NCI-H82 treated with DMSO at 0.1 percent for 48 hours (cell line): ENCODE data around the gene COTL1.

Experiments
- DNase-seq: peaks from one replicate; lab custom pipeline; 2025; ENCODE audit not compliant: unreplicated experiment; lab: John Stamatoyannopoulos, UW

COTL1 gene

GRCh38 chr16:84555418-84556196 is 62.3 kb downstream of the COTL1 start:
- no peak for DNase-seq

DNA sequence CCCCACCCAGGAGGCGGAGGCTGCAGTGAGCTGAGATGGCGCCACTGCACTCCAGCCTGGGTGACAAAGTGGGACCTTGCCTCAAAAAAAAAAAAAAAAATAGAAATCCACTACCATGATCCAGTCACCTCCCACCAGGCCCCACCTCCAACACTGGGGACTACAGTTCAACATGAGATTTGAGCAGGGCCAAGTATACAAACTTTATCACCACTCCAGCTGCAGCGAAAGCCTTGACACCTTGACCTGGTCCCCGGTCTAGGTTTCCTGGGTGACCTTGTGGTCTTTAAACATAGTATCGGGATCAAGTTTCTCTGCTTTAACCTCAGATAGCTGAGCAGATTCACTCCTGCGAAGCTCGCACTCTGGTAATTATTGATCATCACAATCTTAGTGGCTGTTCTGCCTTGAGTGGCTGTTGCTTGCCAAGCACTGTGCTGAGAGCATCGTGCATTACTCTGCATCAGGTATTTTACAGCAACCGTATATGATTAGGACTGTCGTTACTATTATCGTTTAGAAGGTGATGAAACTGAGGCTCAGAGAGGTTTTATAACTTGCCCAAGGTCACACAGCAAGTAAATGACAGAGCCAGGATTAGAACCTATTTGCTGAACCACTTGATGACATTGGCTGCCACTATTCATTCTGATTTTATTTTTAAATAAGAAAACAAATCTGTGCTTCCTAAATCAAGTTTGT is 63.1 kb downstream of the COTL1 start:
- no peak for DNase-seq

DNA sequence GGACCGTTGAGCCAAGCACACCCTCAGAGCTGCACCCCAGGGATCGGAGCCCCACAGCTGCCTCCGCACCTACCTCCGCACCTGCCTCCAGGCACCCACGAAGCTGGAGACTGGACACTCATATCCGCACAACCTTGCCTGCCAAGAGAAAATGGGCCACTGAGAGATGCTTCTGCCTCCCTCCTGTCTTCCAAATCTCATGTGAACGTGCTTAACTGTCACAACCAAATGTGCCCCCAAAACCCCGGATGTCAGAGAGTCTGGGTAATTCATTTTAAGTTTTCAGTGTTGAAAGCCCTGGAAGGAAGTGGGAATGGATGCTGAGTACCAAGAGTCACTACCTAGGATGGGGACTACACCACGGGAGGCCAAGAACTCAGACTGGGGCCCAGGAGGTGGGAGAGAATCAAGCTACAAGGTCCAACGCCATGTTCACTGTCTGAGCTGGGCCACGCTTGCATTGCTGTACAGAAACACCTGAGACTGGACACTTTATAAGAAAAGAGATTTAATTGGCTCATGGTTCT is 63.9 kb downstream of the COTL1 start:
- DNase-seq: no peak

- DNase-seq: no peak
These were observed 65.7 kb downstream of the COTL1 start for GRCh38 chr16:84552135-84552534.

GRCh38 chr16:84550096-84550495 is 67.8 kb downstream of the COTL1 start:
- no peak for DNase-seq

- no peak for DNase-seq
These were observed 68.7 kb downstream of the COTL1 start for GRCh38 chr16:84548971-84549844.

- no peak for DNase-seq
These were observed 69.4 kb downstream of the COTL1 start for GRCh38 chr16:84548508-84548907.

DNA sequence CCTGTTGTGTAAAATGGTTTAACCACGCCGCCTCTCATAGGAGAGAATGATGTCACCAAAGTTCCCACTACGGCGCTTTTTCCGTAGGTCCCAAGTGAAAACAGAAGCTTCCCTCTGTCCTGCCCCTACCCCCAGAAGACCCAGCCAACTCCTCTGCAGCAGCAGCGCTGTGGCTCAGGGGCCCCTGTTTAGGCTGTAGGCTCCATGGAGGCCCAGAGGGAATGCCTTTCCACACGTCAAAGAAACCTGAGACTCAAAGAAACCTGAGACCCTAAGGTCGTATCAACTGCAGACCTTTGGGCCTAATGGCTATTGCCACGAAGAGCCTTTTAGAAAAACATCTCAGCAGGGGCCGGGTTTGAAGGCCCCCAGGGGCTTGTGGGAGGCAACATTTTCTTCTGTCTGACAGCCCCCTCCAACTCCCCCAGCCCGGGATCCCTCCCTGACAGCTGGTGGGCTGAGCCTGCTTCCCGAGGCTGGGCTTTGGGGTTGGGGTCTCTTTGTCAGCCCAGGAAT is 70.3 kb downstream of the COTL1 start:
- no peak for DNase-seq

DNA sequence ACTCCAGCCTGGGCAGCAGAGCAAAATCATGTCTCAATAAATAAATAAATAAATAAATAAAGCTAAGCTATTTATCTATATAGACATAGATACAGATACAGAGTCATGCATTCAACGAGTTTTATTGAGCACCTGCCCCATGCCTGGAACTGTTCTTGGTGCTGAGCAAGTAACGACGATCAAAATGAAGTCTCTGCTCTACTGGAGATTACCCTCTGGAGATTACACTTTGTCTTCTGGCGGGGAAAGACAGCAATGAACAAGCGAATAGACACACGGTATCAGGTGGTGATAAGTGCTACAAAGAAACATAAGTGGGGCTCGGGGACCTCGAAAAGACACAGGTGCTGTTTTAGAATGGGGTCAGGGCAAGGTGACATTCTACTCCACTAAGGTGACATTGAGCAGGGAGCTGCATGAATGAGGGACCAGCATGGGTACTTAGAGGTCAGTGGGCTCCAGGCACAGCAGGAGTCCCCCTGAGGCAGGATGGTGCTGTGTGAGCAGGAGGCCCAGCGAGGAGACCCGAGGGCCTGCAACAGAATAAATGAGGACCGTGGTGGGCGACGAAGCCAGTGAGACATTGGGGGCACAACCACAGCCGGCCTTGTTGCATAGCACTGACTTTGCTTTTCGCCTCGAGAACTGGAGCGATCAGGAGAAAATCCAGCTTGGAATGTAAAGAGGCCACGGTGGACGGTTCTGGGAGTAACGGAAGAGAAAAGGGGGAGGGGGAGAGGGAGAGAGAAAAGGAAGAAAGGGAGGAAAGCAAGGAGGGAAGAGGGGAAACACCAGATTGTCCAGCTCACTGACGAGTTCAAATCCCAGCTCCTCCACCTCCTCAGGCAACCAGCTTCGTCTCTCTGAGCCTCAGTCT is 71.0 kb downstream of the COTL1 start:
- no peak for DNase-seq

DNA sequence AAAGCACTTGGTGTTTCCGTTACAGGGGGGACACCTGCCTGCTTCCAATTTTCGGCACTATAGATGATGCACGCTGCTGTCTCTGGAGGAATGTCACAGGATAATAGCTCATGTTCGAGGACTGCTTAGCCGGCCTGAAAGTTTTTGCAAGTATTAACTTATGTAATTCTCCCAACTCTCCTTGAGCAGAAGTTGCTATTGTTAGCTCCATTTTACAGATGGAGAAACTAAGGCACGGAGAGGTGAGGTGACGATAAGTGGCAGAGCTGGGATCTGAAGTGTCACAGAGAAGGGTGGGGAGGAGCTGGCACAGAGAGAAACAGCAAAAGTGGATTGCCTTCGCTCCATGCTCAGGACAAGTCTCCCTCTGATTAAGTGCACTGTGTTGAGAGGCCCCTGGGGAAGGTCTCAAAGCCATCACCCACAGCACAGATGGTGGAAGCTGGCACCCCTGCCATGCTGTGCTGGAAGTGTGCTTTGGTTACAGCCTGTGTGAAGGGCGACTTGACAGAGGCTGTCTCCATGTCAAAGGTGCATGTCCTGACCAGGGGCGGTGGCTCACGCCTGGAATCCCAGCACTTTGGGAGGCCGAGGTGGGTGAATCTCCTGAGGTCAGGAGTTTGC is 72.7 kb downstream of the COTL1 start:
- DNase-seq: no peak

DNA sequence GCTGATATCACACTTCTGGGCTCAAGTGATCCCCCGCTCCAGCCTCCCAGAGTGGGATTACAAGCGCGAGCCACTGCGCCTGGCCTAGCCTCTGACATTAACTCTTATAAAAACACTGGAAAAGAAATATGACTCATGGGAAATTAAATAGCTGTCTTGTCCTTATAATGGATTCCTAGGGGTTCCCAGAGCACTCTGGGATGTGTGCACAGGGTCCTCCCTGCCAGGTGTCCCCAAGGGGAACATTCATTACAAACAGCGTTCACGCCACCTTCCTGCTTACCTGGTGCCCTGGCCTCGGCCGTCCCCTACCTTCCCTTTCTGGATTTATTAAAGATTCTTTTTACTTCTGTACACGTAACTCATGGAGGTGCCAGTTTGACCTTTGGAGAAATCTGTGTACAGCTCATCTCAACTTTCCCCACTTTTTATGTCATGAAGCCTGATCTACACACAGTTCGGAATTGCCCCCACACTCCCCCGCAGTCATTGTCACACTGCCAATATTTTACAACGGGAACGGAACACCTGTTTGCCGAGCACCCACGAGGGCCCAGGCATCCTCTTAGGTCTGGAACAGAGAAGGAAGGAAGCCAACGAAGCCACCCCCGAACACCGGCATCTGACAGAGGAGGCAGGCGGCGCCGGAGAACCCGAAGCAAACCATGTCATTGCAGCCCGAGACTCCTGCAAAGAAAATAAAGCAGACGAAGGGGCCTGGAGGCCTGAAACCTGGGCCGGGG is 73.7 kb downstream of the COTL1 start:
- DNase-seq: no peak

DNA sequence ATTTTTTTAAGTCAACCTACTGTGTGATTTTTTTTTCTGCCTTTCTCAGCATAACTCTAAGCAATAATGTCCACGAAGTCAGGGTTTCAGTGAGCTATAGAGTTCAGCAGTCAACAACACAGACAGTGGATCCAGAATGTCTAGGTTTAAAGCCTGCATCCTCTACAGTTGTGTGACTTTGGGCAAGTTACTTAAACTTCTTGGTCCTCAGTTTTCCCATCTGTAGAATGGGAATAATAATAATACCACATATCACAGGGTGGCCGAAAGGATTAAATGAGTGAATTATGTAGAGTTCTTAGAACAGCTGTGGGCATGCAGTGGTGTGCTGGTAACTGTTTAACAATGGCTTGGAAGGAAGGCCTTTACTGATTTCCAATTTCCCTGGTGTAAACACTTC is 74.6 kb downstream of the COTL1 start:
- no peak for DNase-seq

DNA sequence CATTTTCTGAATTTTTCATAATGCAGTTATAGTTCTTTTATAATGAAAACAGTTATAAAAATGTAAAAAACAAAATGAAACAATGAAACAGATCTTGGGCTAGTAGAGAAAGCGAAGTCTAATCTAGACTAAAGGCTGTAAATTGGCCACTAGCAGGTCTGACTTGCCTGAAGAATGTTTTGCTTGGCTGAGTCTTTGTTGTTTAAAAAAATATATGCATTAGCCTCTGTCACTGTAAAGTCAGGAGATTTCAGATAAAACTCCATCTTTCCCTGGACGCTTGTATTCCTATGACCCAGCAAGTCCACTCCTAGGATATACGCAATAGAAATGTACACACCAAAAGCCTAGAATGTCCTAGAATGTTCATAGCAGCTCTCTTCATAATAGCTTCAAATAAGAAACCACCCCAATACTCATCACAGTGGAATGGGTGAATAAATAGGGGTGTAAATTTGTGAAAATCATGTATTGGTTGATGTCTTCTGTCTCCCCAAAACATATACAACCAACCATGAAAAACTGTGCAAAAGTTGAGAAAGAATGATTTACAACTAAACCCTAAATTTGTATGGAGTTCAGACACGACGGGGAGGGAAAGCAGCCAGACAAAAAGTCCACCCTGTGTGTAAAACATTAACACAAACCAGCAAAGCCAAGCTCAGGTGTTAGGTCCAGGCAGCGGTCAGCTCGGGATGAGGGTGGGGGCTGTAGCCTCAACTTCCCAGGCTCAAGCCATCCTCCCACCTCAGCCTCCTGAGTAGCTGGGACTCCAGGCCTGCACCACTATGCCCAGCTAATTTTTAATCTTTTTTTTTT is 75.7 kb downstream of the COTL1 start:
- no peak for DNase-seq

GRCh38 chr16:84540194-84540593 is 77.7 kb downstream of the COTL1 start:
- no peak for DNase-seq

- DNase-seq: no peak
These were observed 79.5 kb downstream of the COTL1 start for GRCh38 chr16:84538222-84538840.

DNA sequence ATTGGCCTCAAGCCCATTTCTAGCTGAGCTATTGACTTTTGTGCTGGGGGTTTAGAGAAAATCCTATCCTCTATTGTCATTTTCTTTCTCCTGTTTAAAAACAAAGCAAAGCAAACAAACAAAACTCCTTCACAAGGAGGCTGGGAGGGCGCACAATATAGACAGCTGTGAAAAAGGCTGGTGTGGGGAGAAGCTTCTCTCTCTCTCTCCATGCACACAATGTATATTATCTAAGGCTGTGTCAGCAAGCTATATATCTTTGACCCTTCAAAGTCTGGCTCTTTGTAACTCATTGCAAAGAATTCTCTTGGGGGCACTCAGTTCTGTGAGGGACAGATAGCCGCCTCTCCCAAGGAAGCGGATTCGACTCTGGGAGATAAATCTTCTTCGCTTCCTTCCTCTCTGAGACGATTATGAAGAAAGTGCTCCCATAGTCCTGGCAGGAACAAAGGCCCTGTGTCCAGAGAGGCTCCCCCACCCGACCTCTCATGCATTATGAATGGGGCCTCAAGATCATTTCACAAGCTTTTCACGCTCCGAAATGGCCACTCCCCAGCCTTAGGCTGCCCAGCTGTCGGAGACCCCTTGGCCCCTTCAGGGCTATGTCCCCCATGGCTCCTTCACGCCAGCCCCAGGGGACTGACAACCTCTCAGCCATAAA is 80.3 kb downstream of the COTL1 start:
- no peak for DNase-seq

- DNase-seq: no peak
These were observed 82.0 kb downstream of the COTL1 start for GRCh38 chr16:84535851-84536250.
